Breast epithelium (tissue), 4 donors: ENCODE results near the gene ASTN1. TPM values are rescaled to one million over a fixed set of nuclear protein-coding genes. Genes with fewer than 3 reads are reported as not detected.

ENCODE experiments used
- DNase-seq, 2 donors: peaks; one replicate each; pipeline ENCODE4 v3.0.0-alpha.2; 2019; ENCODE audit warnings: low spot score in 2 of 2
- H3K27ac ChIP-seq, 2 donors: fragments of 200-600 bp; sonication (generic) in 1 of 2; one replicate each; pipeline ENCODE4 v1.5.1; 2016 to 2019; ENCODE audit warnings: mild to moderate bottlenecking in 1 of 2
- H3K27me3 ChIP-seq, 2 donors: fragments of 200-600 bp; sonication (generic) in 1 of 2; one replicate each; pipeline versions ENCODE4 v1.5.1 to v1.6.0; 2017 to 2019; ENCODE audit warnings: control low read depth in 1 of 2, mild to moderate bottlenecking in 1 of 2
- H3K36me3 ChIP-seq: fragments of 200-600 bp; one replicate; pipeline ENCODE4 v1.5.1; 2019
- H3K4me1 ChIP-seq, 2 donors: fragments of 200-600 bp; sonication (generic); one replicate each; pipeline ENCODE4 v1.5.1; 2016 to 2019; ENCODE audit warnings: control low read depth in 1 of 2
- H3K4me3 ChIP-seq, 3 donors: fragments of 200-600 bp; sonication (generic); 1 replicate in 2 of 3; 2 replicates in 1 of 3; pipeline ENCODE4 v1.5.1; 2016 to 2019; ENCODE audit warnings: mild to moderate bottlenecking in 3 of 3, moderate library complexity in 2 of 3
- H3K9me3 ChIP-seq, 2 donors: fragments of 200-600 bp; sonication (generic) in 1 of 2; one replicate each; pipeline ENCODE4 v1.5.1; 2016 to 2019; ENCODE audit warnings: control low read depth in 1 of 2
- POLR2A ChIP-seq: fragments of 450-650 bp; IDR thresholded peaks from one replicate; pipeline ENCODE4 v1.6.1; 2016; ENCODE audit warnings: antibody characterized with exemption, mild to moderate bottlenecking, moderate library complexity
- POLR2AphosphoS5 ChIP-seq, 3 donors: sonication (generic); formaldehyde crosslinking; IDR thresholded peaks; one replicate each; pipeline ENCODE4 v1.6.1; 2017; ENCODE audit warnings: antibody characterized with exemption in 3 of 3
- intact Hi-C: fragments of 100-400 bp; cut with DNase I; formaldehyde crosslinking; loops from one replicate; pipeline ENCODE4 v1.15.1; 2023; ENCODE audit warnings: low total_unique reads
- total RNA-seq, 3 donors: library from RNA; depleted of rRNA; stranded (reverse); fragments of >200 nt; gene quantifications; one replicate each; pipeline ENCODE4 v1.1.0, GENCODE V29; 2016
- TF ChIP-seq, protein P1 (sequence below), 3 donors: fragments of 450-650 bp; IDR thresholded peaks; one replicate each; pipeline ENCODE4 v1.5.1; 2016 to 2017; ENCODE audit warnings: antibody characterized with exemption in 3 of 3, mild to moderate bottlenecking in 3 of 3, moderate library complexity in 3 of 3

The ASTN1 gene
- total RNA-seq, 3 donors from 2014 or later, result 0.16 to 1.5 (median 0.33) TPM

DNA sequence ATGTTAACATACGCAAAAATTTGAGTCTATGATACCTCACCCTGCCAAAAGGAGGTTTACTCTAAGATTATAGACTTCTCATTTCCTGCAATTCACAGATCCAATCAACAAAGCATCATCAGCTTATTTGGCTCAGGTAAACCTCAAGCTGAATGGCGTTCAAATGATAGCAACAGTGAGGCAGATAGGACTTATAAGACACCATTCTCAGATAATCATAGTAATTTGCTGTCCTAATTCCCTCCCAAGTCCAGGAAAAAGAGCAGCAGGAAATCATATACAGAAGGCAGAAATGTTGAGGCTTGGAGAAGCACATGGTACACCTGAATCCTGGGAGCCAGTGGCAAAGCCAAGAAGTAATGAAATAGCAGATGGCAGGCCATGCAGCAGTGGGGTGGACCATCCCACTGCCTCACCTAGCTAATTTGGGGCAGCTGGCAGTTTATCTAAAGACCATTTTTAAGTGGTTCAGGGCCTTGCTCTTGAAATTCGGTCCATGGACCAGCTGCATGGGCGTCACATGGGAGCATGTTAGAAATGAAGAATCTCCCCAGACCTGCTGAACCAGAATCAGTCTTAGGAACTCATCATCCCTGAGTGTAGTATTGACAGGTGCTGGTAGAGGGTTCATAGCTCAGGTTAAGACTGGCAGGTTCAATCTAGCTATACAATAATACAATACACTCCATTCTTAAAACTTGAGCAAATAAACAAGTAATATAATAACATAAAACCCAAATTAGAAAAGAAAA lies 57.7 kb downstream of the ASTN1 start:
- TF ChIP-seq, protein P1, sequence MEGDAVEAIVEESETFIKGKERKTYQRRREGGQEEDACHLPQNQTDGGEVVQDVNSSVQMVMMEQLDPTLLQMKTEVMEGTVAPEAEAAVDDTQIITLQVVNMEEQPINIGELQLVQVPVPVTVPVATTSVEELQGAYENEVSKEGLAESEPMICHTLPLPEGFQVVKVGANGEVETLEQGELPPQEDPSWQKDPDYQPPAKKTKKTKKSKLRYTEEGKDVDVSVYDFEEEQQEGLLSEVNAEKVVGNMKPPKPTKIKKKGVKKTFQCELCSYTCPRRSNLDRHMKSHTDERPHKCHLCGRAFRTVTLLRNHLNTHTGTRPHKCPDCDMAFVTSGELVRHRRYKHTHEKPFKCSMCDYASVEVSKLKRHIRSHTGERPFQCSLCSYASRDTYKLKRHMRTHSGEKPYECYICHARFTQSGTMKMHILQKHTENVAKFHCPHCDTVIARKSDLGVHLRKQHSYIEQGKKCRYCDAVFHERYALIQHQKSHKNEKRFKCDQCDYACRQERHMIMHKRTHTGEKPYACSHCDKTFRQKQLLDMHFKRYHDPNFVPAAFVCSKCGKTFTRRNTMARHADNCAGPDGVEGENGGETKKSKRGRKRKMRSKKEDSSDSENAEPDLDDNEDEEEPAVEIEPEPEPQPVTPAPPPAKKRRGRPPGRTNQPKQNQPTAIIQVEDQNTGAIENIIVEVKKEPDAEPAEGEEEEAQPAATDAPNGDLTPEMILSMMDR (IDR thresholded peaks at IDR 0.05), result no peak
- TF ChIP-seq POLR2AphosphoS5 (IDR thresholded peaks at IDR 0.05) (no peak), POLR2A (no peak)
- H3K9me3 ChIP-seq, result no peaks in the 10 kb centered on the region
- DNase-seq, result no peak
- H3K27me3 ChIP-seq, result no peaks in the 10 kb centered on the region
- no peaks in the 10 kb centered on the region for H3K4me1 ChIP-seq
- intact Hi-C loops, result no loop called here
- H3K4me3 ChIP-seq, result no peak overlapping the region
- H3K27ac ChIP-seq, result no peak overlapping the region
- H3K36me3 ChIP-seq, result no peaks in the 10 kb centered on the region

DNA sequence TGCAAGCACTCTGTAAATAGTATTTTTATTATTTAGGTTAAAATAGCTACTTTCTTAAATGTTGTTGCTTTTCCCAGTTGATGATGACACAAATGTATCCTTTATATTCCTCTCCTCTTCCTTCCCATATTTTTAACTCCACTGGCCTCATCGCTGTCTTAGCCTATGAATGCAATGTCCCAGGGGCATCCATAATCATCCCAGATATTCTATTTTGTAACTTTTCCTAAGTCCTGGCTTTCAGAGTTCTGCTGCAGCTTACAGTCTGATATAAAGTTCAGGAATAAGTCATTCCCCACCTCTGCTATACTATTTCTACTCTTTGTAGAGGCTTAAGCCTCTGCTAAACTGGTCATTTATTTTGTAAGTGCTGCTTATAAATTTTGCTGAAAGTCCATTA lies 58.3 kb downstream of the ASTN1 start:
- H3K36me3 ChIP-seq, result no peaks in the 10 kb centered on the region
- intact Hi-C loops, result no loop called here
- H3K4me3 ChIP-seq, result no peak overlapping the region
- no peaks in the 10 kb centered on the region for H3K4me1 ChIP-seq
- H3K27me3 ChIP-seq, result no peaks in the 10 kb centered on the region
- TF ChIP-seq, protein P1 (IDR thresholded peaks at IDR 0.05), result no peak
- TF ChIP-seq POLR2AphosphoS5 (IDR thresholded peaks at IDR 0.05) (no peak), POLR2A (no peak)
- no peak for DNase-seq
- H3K27ac ChIP-seq, result no peak overlapping the region
- no peaks in the 10 kb centered on the region for H3K9me3 ChIP-seq

DNA sequence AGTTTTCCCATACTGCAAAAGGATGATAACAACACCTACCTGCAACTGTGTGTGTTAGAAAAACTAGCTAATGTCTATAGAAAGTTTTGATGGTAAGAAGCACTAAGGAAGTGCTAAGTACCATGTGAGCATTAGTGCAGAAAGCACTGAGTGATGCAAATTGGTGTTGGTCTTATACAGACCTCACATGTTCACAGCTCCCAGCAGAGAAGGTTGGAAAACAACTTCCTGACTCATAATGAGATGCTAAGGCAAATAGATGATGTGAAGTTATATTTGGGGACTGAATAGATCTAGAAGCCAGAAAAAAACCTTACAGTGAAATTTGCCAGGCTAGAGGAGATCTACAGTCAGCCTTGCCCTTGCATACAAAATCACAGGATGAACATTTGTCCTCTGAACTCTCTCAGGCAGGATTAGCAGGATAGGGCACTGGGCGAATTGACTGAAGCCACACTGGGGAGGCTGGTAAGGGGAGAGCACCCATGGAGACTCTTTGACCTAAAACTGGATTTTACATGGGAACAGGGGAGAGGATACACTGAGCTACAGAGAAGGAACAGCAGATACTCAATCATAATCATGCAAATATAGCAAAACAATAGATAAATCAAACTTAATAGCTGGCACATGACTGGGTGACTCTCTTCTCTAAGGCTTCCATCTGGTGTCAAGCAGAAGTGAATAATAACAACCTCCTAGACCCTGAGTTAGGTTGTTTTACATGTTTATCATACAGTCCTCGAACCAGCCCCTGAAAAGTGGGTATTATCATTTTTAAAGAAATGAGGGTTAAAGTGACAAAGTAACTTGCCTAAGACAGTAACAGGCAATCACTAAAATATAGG lies 61.3 kb downstream of the ASTN1 start:
- intact Hi-C loops, result loop anchor here (5.0 kb wide), 1 partner anchor 539 kb away; no protein-coding TSS in a partner anchor
- Histone ChIP-seq H3K9me3 (no peaks in the 10 kb centered on the region), H3K27ac (no peak overlapping the region), H3K27me3 (no peaks in the 10 kb centered on the region), H3K36me3 (no peaks in the 10 kb centered on the region), H3K4me1 (no peaks in the 10 kb centered on the region), H3K4me3 (no peak overlapping the region)
- no peak for DNase-seq
- TF ChIP-seq, protein P1 (IDR thresholded peaks at IDR 0.05), result no peak
- TF ChIP-seq POLR2AphosphoS5 (IDR thresholded peaks at IDR 0.05), result no peak

DNA sequence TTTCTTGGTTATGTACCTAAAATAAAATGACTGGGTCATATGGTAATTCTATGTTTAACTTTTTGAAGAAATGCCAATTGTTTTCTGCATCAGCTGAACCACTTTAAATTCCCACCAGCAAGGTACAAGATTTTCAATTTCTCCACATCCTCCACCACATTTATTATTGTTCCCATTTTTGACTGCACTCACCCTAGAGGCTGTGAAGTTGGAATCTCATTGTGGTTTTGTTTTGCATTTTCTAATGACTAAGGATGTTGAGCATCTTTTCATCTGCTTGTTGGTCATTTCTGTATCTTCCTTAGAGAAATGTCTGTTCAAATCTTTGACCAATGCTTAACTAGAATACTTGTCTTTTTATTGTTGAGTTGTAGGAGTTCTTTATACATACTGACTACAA lies 72.5 kb downstream of the ASTN1 start:
- H3K27ac ChIP-seq, result no peak overlapping the region
- no peak for TF ChIP-seq POLR2A
- no peak for TF ChIP-seq POLR2AphosphoS5 (IDR thresholded peaks at IDR 0.05)
- TF ChIP-seq, protein P1 (IDR thresholded peaks at IDR 0.05), result no peak
- DNase-seq, result no peak

DNA sequence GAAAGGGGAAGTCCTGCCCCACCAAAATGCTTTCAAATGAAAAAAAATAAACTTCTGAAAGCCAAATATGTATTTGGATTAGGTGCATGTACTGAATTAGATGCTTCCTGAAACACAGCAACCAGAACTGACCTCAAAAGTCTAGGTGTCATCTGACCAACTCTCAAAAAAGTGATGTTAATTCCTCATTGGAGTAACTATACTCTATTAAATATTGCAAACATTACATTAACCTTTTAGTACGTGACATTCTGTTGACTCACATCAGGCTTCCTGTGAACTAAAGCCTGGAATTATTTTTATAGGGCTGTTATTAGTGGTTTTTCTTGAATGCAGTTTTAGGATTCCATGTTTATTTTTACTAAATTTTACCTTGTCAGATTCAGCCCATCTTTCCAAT lies 73.5 kb downstream of the ASTN1 start:
- Histone ChIP-seq H3K36me3 (no peaks in the 10 kb centered on the region), H3K27ac (no peak overlapping the region), H3K9me3 (no peaks in the 10 kb centered on the region), H3K4me3 (no peak overlapping the region), H3K27me3 (no peaks in the 10 kb centered on the region), H3K4me1 (no peaks in the 10 kb centered on the region)
- intact Hi-C loops, result no loop called here
- no peak for DNase-seq
- TF ChIP-seq, protein P1 (IDR thresholded peaks at IDR 0.05), result no peak
- no peak for TF ChIP-seq POLR2A
- TF ChIP-seq POLR2AphosphoS5 (IDR thresholded peaks at IDR 0.05), result no peak

More for the DNA sequence above, 72.5 kb downstream of the ASTN1 start:
- intact Hi-C loops, result no loop called here
- no peak overlapping the region for H3K4me3 ChIP-seq
- no peaks in the 10 kb centered on the region for H3K4me1 ChIP-seq
- no peaks in the 10 kb centered on the region for H3K36me3 ChIP-seq
- H3K27me3 ChIP-seq, result no peaks in the 10 kb centered on the region
- no peaks in the 10 kb centered on the region for H3K9me3 ChIP-seq
